ENCODE measurements around the gene JMJD7. TPM values are rescaled to one million over a fixed set of nuclear protein-coding genes. Genes with fewer than 3 reads are reported as not detected.

Gene JMJD7
- polyA plus RNA-seq, 12 donors: 4.5 to 21.4 (median 8.6) TPM; not detected in 2

DNA sequence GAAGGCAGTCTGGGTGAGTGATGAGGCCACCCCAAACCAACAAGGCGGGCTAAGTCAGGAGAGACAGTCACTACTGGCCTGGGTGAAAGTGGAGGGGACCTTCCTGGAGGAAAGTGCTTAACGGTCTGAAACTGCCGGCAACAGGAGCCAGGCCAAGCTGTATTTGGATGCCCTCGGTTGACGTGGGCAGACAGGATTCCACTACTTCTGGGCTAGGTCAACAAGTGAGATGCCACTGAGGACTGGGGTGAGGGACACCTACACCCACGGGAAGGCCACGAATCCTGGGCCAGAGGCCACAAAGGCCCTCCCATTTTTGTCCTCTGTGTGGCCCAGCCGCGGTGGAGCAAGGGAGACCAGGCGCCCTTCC, 53.6 kb downstream of the JMJD7 start:
- no peak for DNase-seq

DNA sequence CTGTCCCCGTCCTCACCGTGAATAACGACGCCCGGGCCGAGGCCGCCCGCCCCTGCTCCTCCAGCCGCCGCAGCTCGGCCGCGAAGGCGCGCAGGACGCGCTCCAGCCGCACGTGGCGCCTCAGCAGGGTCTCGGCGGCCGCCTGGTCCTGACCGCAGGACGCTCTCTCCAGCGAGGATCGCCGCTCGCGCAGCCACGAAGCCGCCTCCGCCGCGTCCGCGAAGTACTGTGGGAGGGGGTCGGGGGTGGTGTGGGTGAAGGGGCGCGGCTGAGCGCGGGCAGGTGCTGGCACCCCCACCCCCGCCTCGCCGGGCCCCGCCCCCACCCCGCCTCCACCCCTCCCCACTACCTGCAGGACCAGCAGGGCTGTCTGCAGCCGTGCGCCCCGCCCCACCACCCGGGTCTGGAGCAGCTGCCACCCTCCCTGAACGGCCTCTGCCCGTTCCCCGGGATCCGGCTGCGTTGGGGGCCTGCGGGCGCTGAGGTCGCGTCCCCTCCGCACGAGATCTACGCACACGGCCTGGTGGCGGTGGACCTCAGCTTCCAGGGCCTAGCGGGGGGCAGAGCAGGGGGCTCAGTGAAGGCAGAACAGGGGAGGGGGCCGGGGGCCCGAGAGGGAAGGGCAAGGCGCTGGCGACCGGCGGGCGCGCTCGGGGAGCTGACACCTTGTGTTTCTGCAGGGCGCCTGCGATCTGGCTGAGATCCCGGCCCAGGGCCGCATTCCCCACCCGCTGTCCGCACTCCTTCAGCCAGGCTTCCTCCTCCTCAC, 54.2 kb downstream of the JMJD7 start:
- no peak for DNase-seq

DNA sequence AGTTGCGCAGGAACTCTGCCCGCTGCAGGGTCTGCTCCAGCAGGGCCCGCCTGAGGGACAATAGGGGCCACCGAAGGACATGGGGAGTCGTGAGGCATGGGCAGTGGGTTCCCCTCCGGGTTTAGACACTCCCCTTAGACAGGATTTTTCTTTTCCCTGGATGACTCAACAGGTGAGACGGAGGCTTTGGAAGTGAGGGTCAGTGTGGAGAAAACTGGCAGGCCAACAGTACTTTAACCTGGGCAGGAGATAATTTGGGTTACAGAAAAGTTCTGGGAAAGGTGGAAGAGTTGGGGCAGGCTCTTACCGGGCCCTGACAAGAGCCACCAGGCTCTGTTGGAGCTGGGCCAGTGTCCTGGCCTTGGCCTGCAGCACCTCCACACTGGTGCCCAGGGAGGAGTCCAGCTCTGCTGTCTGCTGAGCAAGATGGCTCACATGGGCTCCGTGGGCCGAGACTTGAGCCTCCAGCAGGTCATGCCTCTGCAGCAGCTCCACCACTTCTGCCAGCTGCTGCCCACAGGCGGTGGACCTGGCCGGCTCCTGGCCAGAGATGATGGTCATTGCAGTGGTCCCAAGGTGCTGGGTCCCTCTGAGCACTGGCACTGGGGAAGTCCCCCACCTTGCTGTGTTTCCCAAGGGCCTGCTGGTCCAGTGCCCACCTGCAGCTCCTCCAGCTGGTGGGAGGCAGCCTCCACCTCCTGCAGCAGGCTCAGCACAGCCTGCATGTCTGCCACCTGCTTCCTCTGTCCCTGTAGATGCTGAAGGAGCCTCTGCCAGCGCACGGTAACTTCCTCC, 55.0 kb downstream of the JMJD7 start:
- DNase-seq: no peak

DNA sequence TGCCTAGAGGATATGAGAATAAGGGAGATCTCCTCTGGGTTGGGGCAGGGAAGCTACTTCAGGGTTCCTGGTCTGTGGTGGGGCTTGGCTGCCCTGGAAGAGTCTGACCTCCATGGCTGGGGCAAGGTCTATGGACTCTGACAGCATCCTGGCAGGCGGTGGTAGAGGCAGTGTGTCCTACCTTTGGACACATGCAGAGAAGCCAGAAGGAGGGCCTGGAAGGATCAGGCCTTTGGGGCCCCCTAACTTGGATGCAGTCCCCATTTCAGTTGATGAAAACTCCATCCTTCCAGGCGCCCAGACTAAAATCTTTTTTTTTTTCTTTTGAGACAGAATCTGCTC, 55.6 kb downstream of the JMJD7 start:
- DNase-seq: no peak

DNA sequence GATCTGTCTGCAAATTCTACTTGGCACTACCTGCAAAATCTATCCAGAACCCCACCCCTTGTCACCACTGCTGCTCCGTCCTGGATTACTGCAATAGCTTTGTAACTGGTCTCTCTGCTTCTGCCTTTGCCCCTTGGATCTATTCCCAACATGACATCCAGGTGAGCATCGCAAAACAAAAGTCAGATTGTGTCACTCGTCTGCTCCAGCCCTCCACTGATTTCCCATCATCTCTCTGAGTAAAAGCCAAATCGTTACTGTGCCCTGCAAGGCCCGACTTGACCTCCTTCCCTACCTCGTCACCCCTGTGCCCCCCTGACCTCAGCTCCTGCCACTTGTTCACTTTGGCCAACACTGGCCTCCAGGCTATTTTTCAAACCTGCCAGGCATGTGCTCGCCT, 56.6 kb downstream of the JMJD7 start:
- no peak for DNase-seq

DNA sequence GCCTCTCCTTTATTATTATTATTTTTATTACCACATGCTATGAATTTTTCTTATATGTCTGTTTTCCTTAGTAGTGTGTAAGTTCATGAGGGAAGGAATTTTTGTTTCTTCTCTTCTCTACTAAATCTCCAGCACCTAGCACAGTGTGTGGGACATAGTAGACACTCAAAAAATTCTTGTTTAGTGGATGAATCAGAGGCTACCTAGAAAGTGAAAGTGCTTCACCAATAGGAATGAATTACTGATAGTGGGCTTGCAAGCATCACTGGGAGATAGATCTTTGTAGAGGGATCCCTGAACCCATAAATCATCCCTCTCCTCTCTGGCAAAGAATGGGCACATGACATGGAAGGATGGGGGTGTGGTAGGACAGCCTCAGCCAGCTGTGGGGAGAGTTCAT, 57.4 kb downstream of the JMJD7 start:
- no peak for DNase-seq

DNA sequence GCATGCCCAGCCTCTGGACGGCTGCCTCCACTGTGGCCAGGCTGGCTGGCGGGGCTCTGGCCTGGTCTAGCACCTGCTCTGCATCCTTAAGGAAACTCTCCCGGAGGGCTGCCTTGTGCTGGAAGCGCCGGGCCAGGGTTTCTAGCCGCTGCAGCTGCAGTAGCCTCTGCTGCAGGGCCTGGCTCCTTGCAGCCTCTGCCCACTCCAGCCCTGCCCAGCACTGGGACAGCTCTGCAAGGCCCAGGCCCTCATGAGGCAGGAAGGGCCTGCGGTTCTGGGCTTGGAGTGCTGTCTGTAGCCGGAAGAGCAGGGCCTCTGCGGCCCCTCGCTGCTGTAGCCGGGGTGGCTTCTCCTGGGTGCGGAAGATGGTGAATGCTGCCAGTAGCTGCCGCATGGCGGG, 57.9 kb downstream of the JMJD7 start:
- no peak for DNase-seq

DNA sequence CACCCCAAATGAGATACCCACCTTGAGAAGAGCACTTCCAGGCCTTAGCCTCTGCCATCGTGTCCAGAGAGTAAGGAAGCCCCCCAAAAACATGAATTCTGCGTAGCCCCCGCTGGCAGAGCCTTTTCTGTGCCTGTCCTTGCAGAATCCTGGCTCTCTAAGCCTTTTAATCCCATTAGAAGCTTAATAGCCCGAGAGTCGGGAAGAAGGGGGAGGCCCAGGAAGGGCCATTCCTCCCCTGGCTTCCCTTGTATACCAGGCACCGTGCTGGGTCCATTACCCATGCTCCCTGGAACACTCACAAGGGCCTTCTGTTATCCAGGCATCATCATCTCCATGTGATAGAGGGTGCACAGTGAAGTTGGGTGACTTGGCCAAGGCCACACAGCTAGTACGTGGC, 58.8 kb downstream of the JMJD7 start:
- no peak for DNase-seq

DNA sequence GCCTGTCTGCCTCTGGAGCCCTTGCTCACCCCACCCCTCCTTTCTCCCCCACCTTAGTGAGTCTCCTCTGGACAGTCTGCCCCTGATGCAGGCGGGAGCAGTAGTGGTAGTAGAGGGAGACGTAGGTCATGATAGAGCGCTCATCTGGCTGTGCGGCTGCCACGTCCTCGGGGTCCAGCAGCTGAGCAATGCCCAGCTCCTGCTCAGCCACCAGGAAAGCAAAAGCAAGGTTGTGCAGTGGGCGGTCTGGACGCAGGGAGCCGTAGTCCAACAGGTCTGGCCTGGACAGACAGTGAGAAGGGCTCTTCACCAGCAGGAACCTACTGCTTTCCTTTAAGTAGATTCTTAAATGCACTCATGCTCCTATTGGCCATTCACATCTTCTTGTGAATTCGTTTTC, 59.3 kb downstream of the JMJD7 start:
- no peak for DNase-seq

Other genes with a start within 250 kb of the JMJD7 start
- 10 to 100 TPM; 19.2 to 34.4 (median 23.2) TPM for gene MGA, start 167.7 kb upstream of the JMJD7 start, polyA plus RNA-seq (ENCODE audit: insufficient read length in 12 of 12)
- gene MAPKBP1, start 53.6 kb upstream of the JMJD7 start, polyA plus RNA-seq (ENCODE audit: insufficient read length in 12 of 12): 10 to 100 TPM in 5 of 12 donors, 1 to 10 TPM in 6, not detected in 1; 5.8 to 28.6 (median 10.0) TPM
- gene PLA2G4B, start 10.8 kb downstream of the JMJD7 start, polyA plus RNA-seq (ENCODE audit: insufficient read length in 12 of 12): 10 to 100 TPM in 4 of 12 donors, 1 to 10 TPM in 7, not detected in 1; 2.8 to 78.6 (median 7.5) TPM
- 1 to 10 TPM in 11 of 12 donors, not detected in 1; 1.9 to 6.0 (median 4.2) TPM for gene SPTBN5, start 66.0 kb downstream of the JMJD7 start, polyA plus RNA-seq (ENCODE audit: insufficient read length in 12 of 12)
- gene EHD4, start 144.5 kb downstream of the JMJD7 start, polyA plus RNA-seq (ENCODE audit: insufficient read length in 12 of 12): 10 to 100 TPM in 11 of 12 donors, not detected in 1; 18.2 to 43.9 (median 30.3) TPM
- gene PLA2G4E, start 192.9 kb downstream of the JMJD7 start, polyA plus RNA-seq (ENCODE audit: insufficient read length in 12 of 12): 1 to 10 TPM in 9 of 12 donors, under 1 TPM in 1, not detected in 2; 0.68 to 3.5 (median 1.6) TPM

Data from muscle of arm (tissue), 12 donors.